ENCODE measurements around the gene OR13C9. TPM values are rescaled to one million over a fixed set of nuclear protein-coding genes. Genes with fewer than 3 reads are reported as not detected.

Gene OR13C9
- total RNA-seq, 2 donors from 2014 or later, result not detected

- DNase-seq, result no peak
- Histone ChIP-seq H3K36me3 (no peaks in the 10 kb centered on the region), H3K4me1 (no peaks in the 10 kb centered on the region), H3K27me3 (no peaks in the 10 kb centered on the region), H3K9me3 (no peaks in the 10 kb centered on the region), H3K9ac (ENCODE audit: low read depth in 2 of 2, low read length in 2 of 2) (no peak overlapping the region), H3K27ac (no peak overlapping the region), H3K4me3 (no peak overlapping the region)
- intact Hi-C loops (cut with DNase I), result no loop called here
- no peak for TF ChIP-seq CTCF (IDR thresholded peaks at IDR 0.05)
These were observed 45.4 kb downstream of the OR13C9 start for GRCh38 chr9:104572612-104573011.

GRCh38 chr9:104568868-104569267, 49.1 kb downstream of the OR13C9 start, which contains the start of gene OR13C8:
OR13C8 (plus strand) TSS chr9:104569168; CDS start chr9:104569168, 0 bp downstream.
- no peak within 1 kb of the TSS for H3K9ac ChIP-seq (ENCODE audit: low read depth in 2 of 2, low read length in 2 of 2)
- intact Hi-C loops (cut with DNase I), result no loop called here

More at GRCh38 chr9:104568868-104569267, 49.1 kb downstream of the OR13C9 start, which contains the start of gene OR13C8:
- Histone ChIP-seq H3K4me3 (no peak within 1 kb of the TSS), H3K27ac (no peak within 1 kb of the TSS), H3K4me1 (no peaks in the 10 kb centered on the region), H3K36me3 (no peaks in the 10 kb centered on the region), H3K27me3 (no peaks in the 10 kb centered on the region), H3K9me3 (no peaks in the 10 kb centered on the region)
- DNase-seq, result no peak
- no peak for TF ChIP-seq CTCF (IDR thresholded peaks at IDR 0.05)

Other genes with a start within 250 kb of the OR13C9 start
- gene OR13F1, start 113.9 kb downstream of the OR13C9 start, total RNA-seq, result not detected
- not detected for gene OR13C4, start 91.0 kb downstream of the OR13C9 start, total RNA-seq
- gene OR13C3, start 81.3 kb downstream of the OR13C9 start, total RNA-seq, result not detected
- not detected for gene OR13C8, start 49.0 kb downstream of the OR13C9 start, total RNA-seq
- gene OR13C5, start 18.8 kb downstream of the OR13C9 start, total RNA-seq, result not detected
- not detected for gene OR13C2, start 12.6 kb downstream of the OR13C9 start, total RNA-seq
- not detected for gene OR13D1, start 76.3 kb upstream of the OR13C9 start, total RNA-seq
- gene NIPSNAP3A, start 129.5 kb upstream of the OR13C9 start, total RNA-seq, result 10 to 100 TPM; 25.4 to 49.6 TPM
- gene NIPSNAP3B, start 145.9 kb upstream of the OR13C9 start, total RNA-seq, result 1 to 10 TPM in 1 of 2 donors, under 1 TPM in 1; 0.69 to 1.0 TPM